DMS114 treated with DMSO at 0.1 percent for 48 hours (cell line): ENCODE data around the gene COL1A1.

Source experiments
- DNase-seq: peaks from one replicate; lab custom pipeline; 2025; ENCODE audit not compliant: unreplicated experiment; lab: John Stamatoyannopoulos, UW

The COL1A1 gene

DNA sequence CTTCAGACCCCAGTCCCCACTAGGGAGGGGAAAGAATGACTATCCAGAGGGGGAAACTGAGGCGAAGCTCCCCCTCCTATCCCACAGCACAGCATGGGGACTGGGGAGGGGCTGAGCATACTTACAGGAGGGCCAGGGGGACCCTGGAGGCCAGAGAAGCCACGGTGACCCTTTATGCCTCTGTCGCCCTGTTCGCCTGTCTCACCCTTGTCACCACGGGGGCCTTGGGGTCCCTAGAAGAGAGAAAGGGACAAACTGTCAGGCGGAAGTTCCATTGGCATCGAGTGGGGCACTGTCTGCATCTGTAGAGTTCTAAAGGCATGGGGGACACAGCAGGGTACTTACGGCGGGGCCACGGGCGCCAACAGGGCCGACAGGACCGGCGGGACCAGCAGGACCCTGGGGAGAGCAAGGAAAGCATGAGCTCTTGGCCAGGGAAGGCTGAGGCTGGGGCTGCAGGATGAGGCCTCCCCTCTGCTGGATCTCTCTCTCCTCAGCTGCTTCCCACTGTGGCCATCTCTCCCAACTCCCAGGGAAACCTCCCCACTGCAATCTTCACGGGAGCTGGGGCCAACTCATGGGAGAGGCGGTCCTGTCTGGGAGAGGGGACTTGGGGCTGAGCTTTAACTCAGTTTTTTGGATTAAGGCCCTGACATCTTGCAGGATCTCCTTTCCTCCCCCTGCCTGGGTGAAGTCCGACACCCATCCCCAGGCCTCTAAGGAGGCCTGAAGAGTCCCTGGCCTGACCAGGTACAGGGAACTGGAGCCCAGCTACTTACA, 13.5 kb downstream of the COL1A1 start:
- no peak for DNase-seq

DNA sequence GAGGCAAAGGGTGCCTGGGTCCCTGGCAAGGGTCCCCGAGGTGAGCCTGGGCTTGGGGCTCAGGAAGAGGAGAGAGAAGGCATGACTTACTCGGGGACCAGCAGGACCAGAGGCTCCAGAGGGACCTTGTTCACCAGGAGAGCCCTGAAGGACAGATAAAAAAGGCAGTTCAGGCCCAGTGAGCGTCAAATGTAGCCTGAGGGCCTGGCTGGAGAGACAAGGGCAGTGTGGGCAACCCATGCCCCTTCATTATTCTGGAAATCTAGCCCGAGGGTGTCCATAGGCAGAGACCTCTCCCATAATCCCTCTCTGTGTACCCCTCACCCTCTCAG, 14.1 kb downstream of the COL1A1 start:
- DNase-seq, result no peak

DNA sequence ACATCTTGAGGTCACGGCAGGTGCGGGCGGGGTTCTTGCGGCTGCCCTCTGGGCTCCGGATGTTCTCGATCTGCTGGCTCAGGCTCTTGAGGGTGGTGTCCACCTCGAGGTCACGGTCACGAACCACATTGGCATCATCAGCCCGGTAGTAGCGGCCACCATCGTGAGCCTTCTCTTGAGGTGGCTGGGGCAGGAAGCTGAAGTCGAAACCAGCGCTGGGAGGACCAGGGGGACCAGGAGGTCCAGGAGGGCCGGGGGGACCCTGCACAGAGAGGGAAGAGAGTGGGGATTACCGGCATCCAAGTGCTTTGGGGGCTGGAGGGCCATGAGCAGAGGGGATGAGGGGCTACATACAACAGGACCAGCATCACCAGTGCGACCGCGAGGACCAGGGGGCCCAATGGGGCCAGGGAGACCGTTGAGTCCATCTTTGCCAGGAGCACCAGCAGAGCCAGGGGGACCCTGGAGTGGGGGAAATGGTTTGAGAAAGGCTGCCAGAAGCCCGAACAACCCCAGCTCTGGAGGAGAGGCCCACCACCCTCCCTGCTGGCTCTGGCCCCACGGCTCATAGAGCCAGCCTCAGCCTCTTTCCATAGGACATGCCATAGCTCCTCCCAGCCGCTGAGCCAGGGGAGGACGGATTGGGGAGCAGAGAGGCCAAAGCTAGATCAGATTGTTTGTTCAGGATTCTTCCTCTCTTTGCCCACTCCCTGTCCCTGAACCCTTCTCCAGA, 14.6 kb downstream of the COL1A1 start:
- DNase-seq, result no peak

DNA sequence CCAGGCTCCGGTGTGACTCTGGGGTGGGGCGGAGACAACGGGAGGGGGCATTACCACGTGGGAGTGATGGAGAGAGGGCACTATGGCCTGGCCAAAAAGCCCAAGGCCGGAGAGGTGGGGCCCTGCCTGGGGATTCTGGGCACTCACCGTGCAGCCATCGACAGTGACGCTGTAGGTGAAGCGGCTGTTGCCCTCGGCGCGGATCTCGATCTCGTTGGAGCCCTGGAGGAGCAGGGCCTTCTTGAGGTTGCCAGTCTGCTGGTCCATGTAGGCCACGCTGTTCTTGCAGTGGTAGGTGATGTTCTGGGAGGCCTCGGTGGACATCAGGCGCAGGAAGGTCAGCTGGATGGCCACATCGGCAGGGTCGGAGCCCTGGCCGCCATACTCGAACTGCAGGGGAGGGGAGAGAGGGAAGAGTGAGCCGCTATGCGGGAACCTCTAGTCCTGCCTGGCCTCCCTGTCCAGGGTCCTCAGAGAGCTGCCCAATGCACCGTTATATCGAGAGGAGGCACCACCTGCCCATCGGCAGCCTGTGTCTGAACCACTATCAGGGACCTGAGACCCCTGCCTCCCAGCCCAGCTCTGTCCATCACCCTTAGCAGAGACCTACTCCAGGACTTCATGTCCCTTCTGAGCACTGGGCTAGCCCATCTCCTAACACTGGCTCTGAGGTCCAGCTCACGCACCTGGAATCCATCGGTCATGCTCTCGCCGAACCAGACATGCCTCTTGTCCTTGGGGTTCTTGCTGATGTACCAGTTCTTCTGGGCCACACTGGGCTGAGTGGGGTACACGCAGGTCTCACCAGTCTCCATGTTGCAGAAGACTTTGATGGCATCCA, 15.6 kb downstream of the COL1A1 start:
- no peak for DNase-seq

GRCh38 chr17:50184611-50185398, 16.6 kb downstream of the COL1A1 start:
- DNase-seq, result no peak

GRCh38 chr17:50184064-50184463, 17.4 kb downstream of the COL1A1 start:
- DNase-seq, result no peak

GRCh38 chr17:50183421-50183994, 17.9 kb downstream of the COL1A1 start:
- DNase-seq, result no peak

GRCh38 chr17:50182783-50183420, 18.5 kb downstream of the COL1A1 start:
- DNase-seq, result no peak

DNA sequence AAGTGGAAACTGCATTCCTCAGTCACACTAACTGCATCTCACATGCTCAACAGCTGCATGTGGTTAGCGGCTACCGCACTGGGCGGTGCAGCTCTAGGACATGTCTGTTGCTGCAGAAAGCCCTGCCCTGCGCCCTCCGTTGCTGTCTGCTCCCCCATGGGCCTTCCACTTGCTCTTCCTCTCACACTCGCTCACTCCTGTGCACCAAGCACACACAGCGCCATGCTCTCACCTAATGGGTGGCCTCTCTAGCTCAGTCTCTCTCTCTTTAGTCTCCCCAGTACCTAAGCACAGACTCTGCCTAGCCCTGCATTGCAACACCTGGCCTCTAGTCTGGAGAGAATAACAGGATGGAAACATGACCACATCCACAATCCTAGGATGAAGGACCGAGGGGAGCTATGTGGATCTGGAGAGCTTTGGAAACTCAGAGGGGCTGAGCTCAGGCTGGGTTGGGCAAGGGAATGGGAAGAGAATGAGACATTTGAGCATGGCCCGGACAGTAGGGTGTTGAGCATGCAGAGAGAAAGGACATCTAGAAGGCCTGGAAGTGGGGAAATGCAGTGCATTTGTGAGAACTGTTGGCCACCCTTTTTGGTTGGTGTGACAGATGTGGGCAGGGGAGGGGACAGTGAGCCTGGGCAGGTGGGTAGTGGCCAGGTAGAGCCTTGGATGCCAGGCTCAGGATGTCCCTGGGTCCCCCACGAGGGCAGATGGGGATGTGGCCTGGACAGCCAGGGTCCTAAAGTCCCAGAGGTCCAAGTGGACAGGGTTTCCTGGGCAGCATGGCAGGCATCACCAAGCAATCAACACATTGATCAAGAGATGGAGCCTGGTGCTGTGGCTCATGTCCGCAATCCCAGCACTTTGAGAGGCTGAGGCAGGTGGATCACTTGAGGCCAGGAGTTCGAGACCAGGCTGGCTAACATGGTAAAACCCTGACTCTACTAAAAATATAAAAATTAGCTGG, 19.6 kb downstream of the COL1A1 start:
- no peak for DNase-seq

- DNase-seq, result no peak
Observed at GRCh38 chr17:50181144-50181543, 20.3 kb downstream of the COL1A1 start.

GRCh38 chr17:50180620-50181019, 20.8 kb downstream of the COL1A1 start:
- no peak for DNase-seq

DNA sequence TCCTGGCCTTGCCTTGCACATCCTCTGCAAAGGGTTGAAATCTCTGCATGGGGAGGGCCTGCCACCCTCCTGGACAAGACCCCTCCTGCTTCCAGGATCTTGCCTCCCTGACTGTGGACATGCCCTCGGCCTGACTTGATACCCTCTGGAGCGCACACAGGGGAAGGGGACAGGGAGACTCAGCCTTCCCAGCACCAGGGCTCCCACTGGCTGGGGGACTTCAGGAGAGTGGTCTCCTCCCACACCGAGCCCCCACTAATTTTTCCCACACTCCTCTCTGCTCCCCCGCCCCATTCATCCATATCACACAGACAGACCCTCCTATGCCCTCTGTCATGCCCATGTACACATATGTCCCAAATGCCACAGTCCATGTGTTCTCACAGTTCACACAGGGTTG, 21.3 kb downstream of the COL1A1 start:
- no peak for DNase-seq

- DNase-seq, result no peak
Observed at GRCh38 chr17:50177983-50178834, 23.2 kb downstream of the COL1A1 start.

- DNase-seq, result no peak
Observed at GRCh38 chr17:50177476-50177875, 24.0 kb downstream of the COL1A1 start.

GRCh38 chr17:50176559-50177357, 24.7 kb downstream of the COL1A1 start:
- DNase-seq, result no peak

- no peak for DNase-seq
Observed at GRCh38 chr17:50175035-50175807, 26.2 kb downstream of the COL1A1 start.

DNA sequence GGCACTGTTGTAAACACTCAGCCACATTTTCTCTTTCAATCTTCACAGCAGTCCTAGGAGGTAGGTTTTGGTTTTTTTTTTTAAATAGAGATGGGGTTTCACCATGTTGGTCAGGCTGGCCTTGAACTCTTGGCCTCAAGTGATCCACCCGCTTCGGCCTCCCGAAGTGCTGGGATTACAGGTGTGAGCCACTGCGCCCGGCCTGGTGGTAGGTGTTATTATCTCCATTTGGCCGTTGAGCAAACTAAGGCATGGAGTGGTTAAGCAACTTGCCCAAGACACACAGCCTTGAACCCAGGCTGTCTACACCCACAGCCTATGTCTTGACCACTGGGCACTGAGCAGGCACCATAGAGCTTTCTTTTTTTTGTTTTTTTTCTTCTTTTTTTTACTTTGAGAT, 27.0 kb downstream of the COL1A1 start:
- DNase-seq, result no peak
